DND-41 (cell line): ENCODE data around the gene WNK2.

Experiments used
- EZH2 ChIP-seq: IDR thresholded peaks from 3 replicates; pipeline ENCODE4 v1.6.1; 2012; ENCODE audit warnings: borderline replicate concordance, low read depth, mild to moderate bottlenecking, moderate library complexity, low read length, inconsistent platforms; ENCODE audit not compliant: severe bottlenecking
- TF ChIP-seq, protein P1 (sequence below): IDR thresholded peaks from 2 replicates; pipeline ENCODE4 v1.5.1; 2012; ENCODE audit warnings: borderline replicate concordance, low read length, moderate library complexity, mild to moderate bottlenecking; ENCODE audit not compliant: poor library complexity, severe bottlenecking; ENCODE audit errors: extremely low read depth

DNA sequence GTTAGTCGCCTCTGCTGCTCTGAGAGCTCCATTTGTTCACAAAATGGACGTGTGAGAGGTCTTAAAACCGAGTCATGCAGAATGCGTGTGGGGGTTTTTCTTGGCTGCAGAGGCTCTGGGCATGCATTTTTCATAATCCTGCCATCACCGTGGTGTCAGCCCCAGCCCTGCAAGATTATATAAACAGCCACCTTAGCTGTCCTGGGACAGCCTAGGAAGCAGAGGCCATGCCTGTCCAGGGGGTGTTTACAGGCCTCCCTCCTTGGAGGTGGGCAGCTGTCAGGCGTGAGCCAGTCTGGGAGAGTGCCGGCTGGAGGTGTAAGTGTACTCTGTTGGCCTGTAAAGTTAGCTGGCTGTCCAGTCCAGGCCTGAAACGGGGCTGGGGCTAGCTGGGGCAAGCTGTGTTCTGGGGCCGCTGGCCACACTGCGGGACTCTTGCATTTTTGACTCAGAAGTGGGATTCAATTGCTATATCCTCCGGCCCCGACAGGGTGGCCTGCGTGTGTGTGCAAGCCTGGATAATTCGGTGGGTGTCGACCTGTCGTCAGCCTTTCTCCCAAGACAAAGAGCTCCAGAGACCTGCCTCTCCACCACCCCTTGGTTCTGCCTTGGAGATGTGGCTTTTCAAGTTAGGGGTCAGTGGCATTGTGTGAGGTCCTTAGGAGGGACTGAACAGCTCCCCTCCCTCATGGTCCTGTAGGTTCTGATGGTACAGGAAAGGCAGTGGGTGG lies 2.4 kb downstream of the WNK2 start:
- TF ChIP-seq, protein P1, sequence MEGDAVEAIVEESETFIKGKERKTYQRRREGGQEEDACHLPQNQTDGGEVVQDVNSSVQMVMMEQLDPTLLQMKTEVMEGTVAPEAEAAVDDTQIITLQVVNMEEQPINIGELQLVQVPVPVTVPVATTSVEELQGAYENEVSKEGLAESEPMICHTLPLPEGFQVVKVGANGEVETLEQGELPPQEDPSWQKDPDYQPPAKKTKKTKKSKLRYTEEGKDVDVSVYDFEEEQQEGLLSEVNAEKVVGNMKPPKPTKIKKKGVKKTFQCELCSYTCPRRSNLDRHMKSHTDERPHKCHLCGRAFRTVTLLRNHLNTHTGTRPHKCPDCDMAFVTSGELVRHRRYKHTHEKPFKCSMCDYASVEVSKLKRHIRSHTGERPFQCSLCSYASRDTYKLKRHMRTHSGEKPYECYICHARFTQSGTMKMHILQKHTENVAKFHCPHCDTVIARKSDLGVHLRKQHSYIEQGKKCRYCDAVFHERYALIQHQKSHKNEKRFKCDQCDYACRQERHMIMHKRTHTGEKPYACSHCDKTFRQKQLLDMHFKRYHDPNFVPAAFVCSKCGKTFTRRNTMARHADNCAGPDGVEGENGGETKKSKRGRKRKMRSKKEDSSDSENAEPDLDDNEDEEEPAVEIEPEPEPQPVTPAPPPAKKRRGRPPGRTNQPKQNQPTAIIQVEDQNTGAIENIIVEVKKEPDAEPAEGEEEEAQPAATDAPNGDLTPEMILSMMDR = no peak
- TF ChIP-seq EZH2 = no peak
